ENCODE measurements around the gene CGB7. TPM values are rescaled to one million over a fixed set of nuclear protein-coding genes. Genes with fewer than 3 reads are reported as not detected.

Gene CGB7
- total and polyA plus RNA-seq, 2 of the 13 experiments (the other 11 are each of a cell fraction or from before 2014, with no cell fraction given): 0.07 TPM; not detected in 1

DNA sequence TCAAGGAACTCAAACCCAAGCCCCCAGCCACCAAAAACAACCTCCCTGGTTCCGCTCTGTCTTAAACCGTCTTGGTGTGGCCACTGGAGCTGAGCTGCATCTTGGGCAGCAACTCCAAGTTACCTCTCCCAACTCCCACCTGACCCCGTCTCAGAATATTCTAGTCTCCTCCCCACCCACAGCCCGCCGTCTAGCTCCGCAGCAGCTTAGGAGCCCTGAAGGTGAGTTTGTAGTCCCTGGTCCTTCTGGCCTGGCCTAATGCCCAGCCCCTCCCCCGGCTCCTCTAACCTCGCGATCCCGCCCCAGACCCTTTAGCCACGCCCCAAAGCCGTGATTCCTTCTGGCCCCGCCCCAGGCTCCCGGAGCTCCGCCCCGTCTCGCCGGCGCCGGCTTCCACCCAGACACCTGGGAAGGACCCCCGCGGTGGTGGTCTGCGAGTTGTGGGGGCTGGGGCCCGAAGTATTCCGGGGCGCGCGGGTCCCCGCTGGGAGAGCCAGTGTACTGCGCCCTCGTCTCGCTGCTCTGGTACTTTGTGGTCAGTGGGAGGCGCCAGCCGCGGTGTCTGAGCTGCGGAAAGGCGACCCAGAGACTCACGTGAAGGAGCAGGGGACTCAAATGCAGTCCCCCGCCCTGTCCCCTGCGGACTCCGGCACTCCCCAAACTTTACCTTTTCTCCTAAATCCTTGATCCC, 38.2 kb downstream of the CGB7 start (continued):
- TF ChIP-seq, protein P1, sequence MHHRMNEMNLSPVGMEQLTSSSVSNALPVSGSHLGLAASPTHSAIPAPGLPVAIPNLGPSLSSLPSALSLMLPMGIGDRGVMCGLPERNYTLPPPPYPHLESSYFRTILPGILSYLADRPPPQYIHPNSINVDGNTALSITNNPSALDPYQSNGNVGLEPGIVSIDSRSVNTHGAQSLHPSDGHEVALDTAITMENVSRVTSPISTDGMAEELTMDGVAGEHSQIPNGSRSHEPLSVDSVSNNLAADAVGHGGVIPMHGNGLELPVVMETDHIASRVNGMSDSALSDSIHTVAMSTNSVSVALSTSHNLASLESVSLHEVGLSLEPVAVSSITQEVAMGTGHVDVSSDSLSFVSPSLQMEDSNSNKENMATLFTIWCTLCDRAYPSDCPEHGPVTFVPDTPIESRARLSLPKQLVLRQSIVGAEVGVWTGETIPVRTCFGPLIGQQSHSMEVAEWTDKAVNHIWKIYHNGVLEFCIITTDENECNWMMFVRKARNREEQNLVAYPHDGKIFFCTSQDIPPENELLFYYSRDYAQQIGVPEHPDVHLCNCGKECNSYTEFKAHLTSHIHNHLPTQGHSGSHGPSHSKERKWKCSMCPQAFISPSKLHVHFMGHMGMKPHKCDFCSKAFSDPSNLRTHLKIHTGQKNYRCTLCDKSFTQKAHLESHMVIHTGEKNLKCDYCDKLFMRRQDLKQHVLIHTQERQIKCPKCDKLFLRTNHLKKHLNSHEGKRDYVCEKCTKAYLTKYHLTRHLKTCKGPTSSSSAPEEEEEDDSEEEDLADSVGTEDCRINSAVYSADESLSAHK (CRISPR knock-in tag; IDR thresholded peaks at IDR 0.05; ENCODE audit: borderline replicate concordance): no peak
- no peak for TF ChIP-seq HOXA5 (CRISPR knock-in tag; IDR thresholded peaks at IDR 0.05)
- TF ChIP-seq ESRRA (CRISPR knock-in tag; IDR thresholded peaks at IDR 0.05; ENCODE audit: low read depth): no peak
- TF ChIP-seq ARHGAP35 (CRISPR knock-in tag; IDR thresholded peaks at IDR 0.05; ENCODE audit: borderline replicate concordance): no peak
- no peak for TF ChIP-seq CENPT (CRISPR knock-in tag; IDR thresholded peaks at IDR 0.05; ENCODE audit: low read depth)
- no peak for TF ChIP-seq PPARG (CRISPR knock-in tag; conservative IDR thresholded peaks at IDR 0.05)
- TF ChIP-seq KLF13 (CRISPR knock-in tag; IDR thresholded peaks at IDR 0.05): no peak
- TF ChIP-seq ZNF703 (CRISPR knock-in tag; IDR thresholded peaks at IDR 0.05; ENCODE audit: borderline replicate concordance): no peak
- TF ChIP-seq ZNF550 (CRISPR knock-in tag; IDR thresholded peaks at IDR 0.05; ENCODE audit: borderline replicate concordance): no peak
- TF ChIP-seq ZFP1 (CRISPR knock-in tag; IDR thresholded peaks at IDR 0.05): no peak
- no peak for TF ChIP-seq ZNF777 (CRISPR knock-in tag; IDR thresholded peaks at IDR 0.05)
- 0 out of 2 replicates have a peak, but pooled peaks have one; percentile 46 for TF ChIP-seq KDM2A (CRISPR knock-in tag; IDR thresholded peaks at IDR 0.05; ENCODE audit: borderline replicate concordance, low read depth)
- TF ChIP-seq PHF8 (CRISPR knock-in tag; IDR thresholded peaks at IDR 0.05): no peak
- TF ChIP-seq, protein P2, sequence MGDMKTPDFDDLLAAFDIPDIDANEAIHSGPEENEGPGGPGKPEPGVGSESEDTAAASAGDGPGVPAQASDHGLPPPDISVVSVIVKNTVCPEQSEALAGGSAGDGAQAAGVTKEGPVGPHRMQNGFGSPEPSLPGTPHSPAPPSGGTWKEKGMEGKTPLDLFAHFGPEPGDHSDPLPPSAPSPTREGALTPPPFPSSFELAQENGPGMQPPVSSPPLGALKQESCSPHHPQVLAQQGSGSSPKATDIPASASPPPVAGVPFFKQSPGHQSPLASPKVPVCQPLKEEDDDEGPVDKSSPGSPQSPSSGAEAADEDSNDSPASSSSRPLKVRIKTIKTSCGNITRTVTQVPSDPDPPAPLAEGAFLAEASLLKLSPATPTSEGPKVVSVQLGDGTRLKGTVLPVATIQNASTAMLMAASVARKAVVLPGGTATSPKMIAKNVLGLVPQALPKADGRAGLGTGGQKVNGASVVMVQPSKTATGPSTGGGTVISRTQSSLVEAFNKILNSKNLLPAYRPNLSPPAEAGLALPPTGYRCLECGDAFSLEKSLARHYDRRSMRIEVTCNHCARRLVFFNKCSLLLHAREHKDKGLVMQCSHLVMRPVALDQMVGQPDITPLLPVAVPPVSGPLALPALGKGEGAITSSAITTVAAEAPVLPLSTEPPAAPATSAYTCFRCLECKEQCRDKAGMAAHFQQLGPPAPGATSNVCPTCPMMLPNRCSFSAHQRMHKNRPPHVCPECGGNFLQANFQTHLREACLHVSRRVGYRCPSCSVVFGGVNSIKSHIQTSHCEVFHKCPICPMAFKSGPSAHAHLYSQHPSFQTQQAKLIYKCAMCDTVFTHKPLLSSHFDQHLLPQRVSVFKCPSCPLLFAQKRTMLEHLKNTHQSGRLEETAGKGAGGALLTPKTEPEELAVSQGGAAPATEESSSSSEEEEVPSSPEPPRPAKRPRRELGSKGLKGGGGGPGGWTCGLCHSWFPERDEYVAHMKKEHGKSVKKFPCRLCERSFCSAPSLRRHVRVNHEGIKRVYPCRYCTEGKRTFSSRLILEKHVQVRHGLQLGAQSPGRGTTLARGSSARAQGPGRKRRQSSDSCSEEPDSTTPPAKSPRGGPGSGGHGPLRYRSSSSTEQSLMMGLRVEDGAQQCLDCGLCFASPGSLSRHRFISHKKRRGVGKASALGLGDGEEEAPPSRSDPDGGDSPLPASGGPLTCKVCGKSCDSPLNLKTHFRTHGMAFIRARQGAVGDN (CRISPR knock-in tag; IDR thresholded peaks at IDR 0.05): peak; percentile 45
- no peak for TF ChIP-seq CC2D1A (CRISPR knock-in tag; IDR thresholded peaks at IDR 0.05)
- TF ChIP-seq ZNF501 (CRISPR knock-in tag; IDR thresholded peaks at IDR 0.05): peak; percentile 27; the same call in 1 of the 2 replicates
- TF ChIP-seq, protein P3, sequence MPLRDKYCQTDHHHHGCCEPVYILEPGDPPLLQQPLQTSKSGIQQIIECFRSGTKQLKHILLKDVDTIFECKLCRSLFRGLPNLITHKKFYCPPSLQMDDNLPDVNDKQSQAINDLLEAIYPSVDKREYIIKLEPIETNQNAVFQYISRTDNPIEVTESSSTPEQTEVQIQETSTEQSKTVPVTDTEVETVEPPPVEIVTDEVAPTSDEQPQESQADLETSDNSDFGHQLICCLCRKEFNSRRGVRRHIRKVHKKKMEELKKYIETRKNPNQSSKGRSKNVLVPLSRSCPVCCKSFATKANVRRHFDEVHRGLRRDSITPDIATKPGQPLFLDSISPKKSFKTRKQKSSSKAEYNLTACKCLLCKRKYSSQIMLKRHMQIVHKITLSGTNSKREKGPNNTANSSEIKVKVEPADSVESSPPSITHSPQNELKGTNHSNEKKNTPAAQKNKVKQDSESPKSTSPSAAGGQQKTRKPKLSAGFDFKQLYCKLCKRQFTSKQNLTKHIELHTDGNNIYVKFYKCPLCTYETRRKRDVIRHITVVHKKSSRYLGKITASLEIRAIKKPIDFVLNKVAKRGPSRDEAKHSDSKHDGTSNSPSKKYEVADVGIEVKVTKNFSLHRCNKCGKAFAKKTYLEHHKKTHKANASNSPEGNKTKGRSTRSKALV (CRISPR knock-in tag; IDR thresholded peaks at IDR 0.05): no peak
- no peak for TF ChIP-seq ZNF205 (CRISPR knock-in tag; IDR thresholded peaks at IDR 0.05)
- TF ChIP-seq ZNF121 (CRISPR knock-in tag; IDR thresholded peaks at IDR 0.05): no peak
- TF ChIP-seq, protein P4, sequence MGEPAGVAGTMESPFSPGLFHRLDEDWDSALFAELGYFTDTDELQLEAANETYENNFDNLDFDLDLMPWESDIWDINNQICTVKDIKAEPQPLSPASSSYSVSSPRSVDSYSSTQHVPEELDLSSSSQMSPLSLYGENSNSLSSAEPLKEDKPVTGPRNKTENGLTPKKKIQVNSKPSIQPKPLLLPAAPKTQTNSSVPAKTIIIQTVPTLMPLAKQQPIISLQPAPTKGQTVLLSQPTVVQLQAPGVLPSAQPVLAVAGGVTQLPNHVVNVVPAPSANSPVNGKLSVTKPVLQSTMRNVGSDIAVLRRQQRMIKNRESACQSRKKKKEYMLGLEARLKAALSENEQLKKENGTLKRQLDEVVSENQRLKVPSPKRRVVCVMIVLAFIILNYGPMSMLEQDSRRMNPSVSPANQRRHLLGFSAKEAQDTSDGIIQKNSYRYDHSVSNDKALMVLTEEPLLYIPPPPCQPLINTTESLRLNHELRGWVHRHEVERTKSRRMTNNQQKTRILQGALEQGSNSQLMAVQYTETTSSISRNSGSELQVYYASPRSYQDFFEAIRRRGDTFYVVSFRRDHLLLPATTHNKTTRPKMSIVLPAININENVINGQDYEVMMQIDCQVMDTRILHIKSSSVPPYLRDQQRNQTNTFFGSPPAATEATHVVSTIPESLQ (CRISPR knock-in tag; conservative IDR thresholded peaks at IDR 0.05): no peak
